Loucy (cell line): Measurements from ENCODE around the gene SLC38A3.

ENCODE experiments used
- EZH2phosphoT487 ChIP-seq: fragments of 200-600 bp; IDR thresholded peaks from 2 replicates; pipeline ENCODE4 v1.6.1; 2018; ENCODE audit warnings: antibody characterized with exemption, mild to moderate bottlenecking, moderate library complexity, borderline replicate concordance
- TF ChIP-seq, protein P1 (sequence below): fragments of 200-600 bp; sonication (generic); conservative IDR thresholded peaks from 2 replicates; pipeline ENCODE4 v1.5.1; 2014; ENCODE audit warnings: mild to moderate bottlenecking, antibody characterized with exemption, low read length

DNA sequence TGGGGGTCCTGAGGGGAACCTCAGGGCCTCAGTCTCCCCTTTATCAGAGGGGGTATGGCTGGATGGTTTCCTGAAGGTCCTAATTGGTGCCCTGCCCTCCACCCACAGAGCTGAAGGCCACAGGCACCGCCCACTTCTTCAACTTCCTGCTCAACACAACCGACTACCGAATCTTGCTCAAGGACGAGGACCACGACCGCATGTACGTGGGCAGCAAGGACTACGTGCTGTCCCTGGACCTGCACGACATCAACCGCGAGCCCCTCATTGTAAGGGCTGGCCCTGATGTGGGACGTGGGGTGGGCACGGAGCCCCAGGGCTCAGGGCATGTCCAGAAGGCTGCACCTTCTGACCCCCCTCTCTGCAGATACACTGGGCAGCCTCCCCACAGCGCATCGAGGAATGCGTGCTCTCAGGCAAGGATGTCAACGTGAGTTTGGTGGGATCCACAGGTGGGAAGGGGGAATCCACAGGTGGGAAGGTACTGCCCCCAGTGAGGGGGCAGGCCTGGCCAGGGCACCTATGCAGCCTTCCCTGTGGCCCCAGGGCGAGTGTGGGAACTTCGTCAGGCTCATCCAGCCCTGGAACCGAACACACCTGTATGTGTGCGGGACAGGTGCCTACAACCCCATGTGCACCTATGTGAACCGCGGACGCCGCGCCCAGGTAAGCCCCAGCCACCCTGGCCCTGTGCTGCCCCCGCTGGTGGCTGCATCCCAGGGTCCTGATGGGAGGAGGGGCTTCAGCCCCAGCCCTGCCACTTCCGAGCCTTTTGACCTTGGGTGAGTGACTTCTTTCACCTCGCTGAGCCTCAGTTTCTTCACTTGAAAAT lies 31.2 kb upstream of the SLC38A3 start:
- TF ChIP-seq, protein P1, sequence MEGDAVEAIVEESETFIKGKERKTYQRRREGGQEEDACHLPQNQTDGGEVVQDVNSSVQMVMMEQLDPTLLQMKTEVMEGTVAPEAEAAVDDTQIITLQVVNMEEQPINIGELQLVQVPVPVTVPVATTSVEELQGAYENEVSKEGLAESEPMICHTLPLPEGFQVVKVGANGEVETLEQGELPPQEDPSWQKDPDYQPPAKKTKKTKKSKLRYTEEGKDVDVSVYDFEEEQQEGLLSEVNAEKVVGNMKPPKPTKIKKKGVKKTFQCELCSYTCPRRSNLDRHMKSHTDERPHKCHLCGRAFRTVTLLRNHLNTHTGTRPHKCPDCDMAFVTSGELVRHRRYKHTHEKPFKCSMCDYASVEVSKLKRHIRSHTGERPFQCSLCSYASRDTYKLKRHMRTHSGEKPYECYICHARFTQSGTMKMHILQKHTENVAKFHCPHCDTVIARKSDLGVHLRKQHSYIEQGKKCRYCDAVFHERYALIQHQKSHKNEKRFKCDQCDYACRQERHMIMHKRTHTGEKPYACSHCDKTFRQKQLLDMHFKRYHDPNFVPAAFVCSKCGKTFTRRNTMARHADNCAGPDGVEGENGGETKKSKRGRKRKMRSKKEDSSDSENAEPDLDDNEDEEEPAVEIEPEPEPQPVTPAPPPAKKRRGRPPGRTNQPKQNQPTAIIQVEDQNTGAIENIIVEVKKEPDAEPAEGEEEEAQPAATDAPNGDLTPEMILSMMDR = peak; percentile 40
- TF ChIP-seq EZH2phosphoT487 = no peak
